ENCODE measurements around the gene LHX8.

LHX8 gene

GRCh38 chr1:75188892-75189291 is 54.7 kb downstream of the LHX8 start:
- TF ChIP-seq SIN3A (IDR thresholded peaks at IDR 0.05; ENCODE audit: borderline replicate concordance, insufficient read depth, low read length) (no peak), POLR2AphosphoS5 (IDR thresholded peaks at IDR 0.05; ENCODE audit: low read depth, low read length) (no peak), FOXP2 (optimal IDR thresholded peaks at IDR 0.05; ENCODE audit: borderline replicate concordance, extremely low read depth, extremely low read length, insufficient read depth) (no peak), TAF1 (IDR thresholded peaks at IDR 0.05; ENCODE audit: borderline replicate concordance, insufficient read depth, low read length) (no peak), REST (IDR thresholded peaks at IDR 0.05; ENCODE audit: insufficient read depth in 1 of 2, low read depth in 2 of 2, low read length in 2 of 2) (no peak)

GRCh38 chr1:75198163-75198562 is 64.0 kb downstream of the LHX8 start:
- TF ChIP-seq FOXP2 (optimal IDR thresholded peaks at IDR 0.05; ENCODE audit: borderline replicate concordance, extremely low read depth, extremely low read length, insufficient read depth) (no peak), REST (IDR thresholded peaks at IDR 0.05; ENCODE audit: insufficient read depth in 1 of 2, low read depth in 2 of 2, low read length in 2 of 2) (no peak), POLR2AphosphoS5 (IDR thresholded peaks at IDR 0.05; ENCODE audit: low read depth, low read length) (no peak), SIN3A (IDR thresholded peaks at IDR 0.05; ENCODE audit: borderline replicate concordance, insufficient read depth, low read length) (no peak), TAF1 (IDR thresholded peaks at IDR 0.05; ENCODE audit: borderline replicate concordance, insufficient read depth, low read length) (no peak)

- TF ChIP-seq FOXP2 (optimal IDR thresholded peaks at IDR 0.05; ENCODE audit: borderline replicate concordance, extremely low read depth, extremely low read length, insufficient read depth) (no peak), POLR2AphosphoS5 (IDR thresholded peaks at IDR 0.05; ENCODE audit: low read depth, low read length) (no peak), SIN3A (IDR thresholded peaks at IDR 0.05; ENCODE audit: borderline replicate concordance, insufficient read depth, low read length) (no peak), TAF1 (IDR thresholded peaks at IDR 0.05; ENCODE audit: borderline replicate concordance, insufficient read depth, low read length) (no peak), REST (IDR thresholded peaks at IDR 0.05; ENCODE audit: insufficient read depth in 1 of 2, low read depth in 2 of 2, low read length in 2 of 2) (no peak)
These were observed 64.6 kb downstream of the LHX8 start for GRCh38 chr1:75198761-75199160.

- TF ChIP-seq FOXP2 (optimal IDR thresholded peaks at IDR 0.05; ENCODE audit: borderline replicate concordance, extremely low read depth, extremely low read length, insufficient read depth) = no peak
- no peak for TF ChIP-seq TAF1 (IDR thresholded peaks at IDR 0.05; ENCODE audit: borderline replicate concordance, insufficient read depth, low read length)
- no peak for TF ChIP-seq REST (IDR thresholded peaks at IDR 0.05; ENCODE audit: insufficient read depth in 1 of 2, low read depth in 2 of 2, low read length in 2 of 2)
- TF ChIP-seq POLR2AphosphoS5 (IDR thresholded peaks at IDR 0.05; ENCODE audit: low read depth, low read length) = no peak
- TF ChIP-seq SIN3A (IDR thresholded peaks at IDR 0.05; ENCODE audit: borderline replicate concordance, insufficient read depth, low read length) = no peak
These were observed 68.6 kb downstream of the LHX8 start for GRCh38 chr1:75202751-75203150.

Measured in PFSK-1 (cell line).